ENCODE data around the gene PGAP2. TPM values are rescaled to one million over a fixed set of nuclear protein-coding genes. Genes with fewer than 3 reads are reported as not detected.

The PGAP2 gene
- total RNA-seq, 4 donors from 2014 or later = 5.1 to 7.4 (median 7.0) TPM

DNA sequence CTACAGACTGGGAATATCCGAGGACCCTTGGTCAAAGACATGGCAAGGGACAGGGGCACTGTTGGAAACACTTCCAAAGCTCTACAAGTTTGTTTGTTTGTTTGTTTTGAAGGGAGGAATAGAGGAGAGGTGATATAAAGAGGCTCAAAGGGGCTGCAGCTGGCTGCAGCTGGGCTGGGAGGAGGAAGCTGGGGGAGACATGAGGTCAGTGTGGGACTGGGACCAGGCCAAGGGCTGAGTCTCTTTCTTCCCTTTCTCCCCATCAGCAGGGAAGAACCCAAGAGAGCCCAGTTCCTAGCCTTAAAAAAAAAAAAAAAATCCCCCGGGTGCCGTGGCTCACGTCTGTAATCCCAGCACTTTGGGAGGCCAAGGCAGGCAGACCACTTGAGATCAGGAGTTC lies 27.4 kb downstream of the PGAP2 start:
- Histone ChIP-seq H3K4me3 (no peak overlapping the region), H3K27ac (replicated peaks in 1 of 4) (peak overlapping the region in 3 of 4 donors; percentile 2 to 48 (median 35)), H3K36me3 (peaks cover 0 to 22% (median under 1%) of the 10 kb centered on the region in 4 donors), H3K9me3 (no peaks in the 10 kb centered on the region), H3K4me1 (peaks cover 77 to 95% (median 91%) of the 10 kb centered on the region in 4 donors), H3K27me3 (no peaks in the 10 kb centered on the region)
- intact Hi-C loops (cut with DNase I) = loop anchor here (5.0 kb wide), 1 partner anchor 38 kb away; the partner anchor contains the start of gene NUP98
- 63% methylated on average over 4 of the region's 4 CpGs for WGBS
- no peak for TF ChIP-seq POLR2A (IDR thresholded peaks at IDR 0.05; ENCODE audit: low read depth)
- TF ChIP-seq EP300 (IDR thresholded peaks at IDR 0.05) = no peak
- no peak for TF ChIP-seq POLR2AphosphoS5 (IDR thresholded peaks at IDR 0.05)
- TF ChIP-seq CTCF (IDR thresholded peaks at IDR 0.05) = no peak
- DNase-seq (ENCODE audit: extremely low spot score) = no peak

DNA sequence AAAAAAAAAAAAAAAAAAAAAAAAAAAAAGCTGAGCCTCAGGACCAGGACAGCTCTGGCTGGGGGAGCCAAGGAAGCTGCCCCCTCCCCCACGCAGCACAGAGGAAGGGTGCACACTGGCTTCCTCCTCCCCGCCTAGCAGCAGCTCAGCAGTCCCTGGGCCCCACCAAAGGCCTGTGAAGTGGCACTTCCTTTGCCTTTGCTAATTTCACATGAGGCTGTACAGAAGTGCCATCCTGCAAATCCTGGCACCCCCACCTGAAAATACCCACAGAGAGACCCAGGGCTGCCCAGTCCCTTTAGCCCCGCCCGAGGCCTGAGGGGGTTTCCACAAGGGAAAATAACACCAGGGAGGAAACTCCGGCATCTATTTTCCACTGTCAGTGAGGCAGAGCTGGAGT lies 28.5 kb downstream of the PGAP2 start:
- Histone ChIP-seq H3K9me3 (no peaks in the 10 kb centered on the region), H3K4me1 (peaks cover 69 to 92% (median 84%) of the 10 kb centered on the region in 4 donors), H3K4me3 (peak overlapping the region in 1 of 4 donors; percentile 16), H3K36me3 (peaks cover 0 to 18% (median 0%) of the 10 kb centered on the region in 4 donors), H3K27me3 (no peaks in the 10 kb centered on the region), H3K27ac (replicated peaks in 1 of 4) (peak overlapping the region in 3 of 4 donors; percentile 29 to 50 (median 36))
- TF ChIP-seq POLR2A (IDR thresholded peaks at IDR 0.05; ENCODE audit: low read depth) (no peak), EP300 (IDR thresholded peaks at IDR 0.05) (no peak), CTCF (IDR thresholded peaks at IDR 0.05) (no peak), POLR2AphosphoS5 (IDR thresholded peaks at IDR 0.05) (no peak)
- 54% methylated on average over 3 of the region's 5 CpGs for WGBS
- no peak for DNase-seq (ENCODE audit: extremely low spot score)
- intact Hi-C loops (cut with DNase I) = loop anchor here (5.0 kb wide), 1 partner anchor 40 kb away; the partner anchor contains the start of gene NUP98

DNA sequence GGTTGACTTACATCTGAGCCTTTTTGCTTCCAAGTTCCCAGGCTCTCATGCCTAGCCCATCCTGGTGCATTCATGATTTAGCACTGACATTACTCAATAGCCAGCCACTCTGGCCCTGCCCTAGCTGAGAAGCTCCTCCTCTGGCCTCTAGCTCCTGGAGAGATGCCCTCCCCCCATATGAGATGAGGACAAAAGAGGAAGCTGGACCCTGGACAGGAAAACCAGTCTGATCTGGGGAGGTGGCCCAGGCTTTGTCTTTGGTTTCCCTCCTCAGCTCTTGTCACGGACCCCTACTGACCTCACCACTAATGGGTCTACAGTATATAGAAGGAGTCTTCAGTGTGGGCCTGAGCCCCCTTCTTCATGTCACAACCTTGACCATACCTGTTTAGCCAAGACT lies 29.4 kb downstream of the PGAP2 start:
- peak overlapping the region in 1 of 4 donors; percentile 16 for H3K4me3 ChIP-seq
- TF ChIP-seq POLR2A (IDR thresholded peaks at IDR 0.05; ENCODE audit: low read depth) (no peak), EP300 (IDR thresholded peaks at IDR 0.05) (no peak), POLR2AphosphoS5 (IDR thresholded peaks at IDR 0.05) (no peak), CTCF (IDR thresholded peaks at IDR 0.05) (no peak)
- no peaks in the 10 kb centered on the region for H3K9me3 ChIP-seq
- H3K4me1 ChIP-seq = peaks cover 63 to 85% (median 76%) of the 10 kb centered on the region in 4 donors
- intact Hi-C loops (cut with DNase I) = loop anchor here (5.0 kb wide), 1 partner anchor 40 kb away; the partner anchor contains the start of gene NUP98
- no peak for DNase-seq (ENCODE audit: extremely low spot score)
- H3K27me3 ChIP-seq = no peaks in the 10 kb centered on the region
- peak overlapping the region in 3 of 4 donors; percentile 34 to 97 (median 50) for H3K27ac ChIP-seq (replicated peaks in 1 of 4)
- WGBS = 63% methylated on average over 1 of the region's 1 CpG
- H3K36me3 ChIP-seq = peaks cover 0 to 13% (median 0%) of the 10 kb centered on the region in 4 donors

DNA sequence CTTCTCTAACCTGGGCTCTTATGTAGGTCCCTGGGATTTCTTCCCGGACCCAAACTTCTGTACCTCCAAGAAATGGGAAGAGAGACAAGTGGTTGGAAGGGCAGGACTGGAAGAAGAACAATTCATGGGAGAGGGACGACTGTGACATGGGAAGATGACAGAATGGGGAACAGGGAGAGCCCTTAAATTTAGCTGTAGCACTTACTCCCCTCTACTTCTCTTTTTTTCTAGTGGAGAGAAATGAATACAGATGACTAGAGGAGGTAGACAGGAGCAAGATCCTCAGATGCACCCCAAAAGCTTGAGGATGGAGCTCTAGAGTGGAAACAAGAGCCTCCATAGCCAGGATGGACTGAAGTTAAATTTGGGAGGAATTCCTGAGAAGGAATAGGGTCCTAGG lies 30.1 kb downstream of the PGAP2 start:
- peak overlapping the region in 3 of 4 donors; percentile 4 to 99 (median 92) for H3K4me3 ChIP-seq
- no peaks in the 10 kb centered on the region for H3K27me3 ChIP-seq
- peaks cover 56 to 78% (median 69%) of the 10 kb centered on the region in 4 donors for H3K4me1 ChIP-seq
- intact Hi-C loops (cut with DNase I) = loop anchor here (5.0 kb wide), 1 partner anchor 41 kb away; the partner anchor contains the start of gene NUP98
- TF ChIP-seq EP300 (IDR thresholded peaks at IDR 0.05) (no peak), POLR2A (IDR thresholded peaks at IDR 0.05; ENCODE audit: low read depth) (no peak), CTCF (IDR thresholded peaks at IDR 0.05) (no peak)
- no peak for DNase-seq (ENCODE audit: extremely low spot score)
- peaks cover 0 to 11% (median 0%) of the 10 kb centered on the region in 4 donors for H3K36me3 ChIP-seq
- H3K9me3 ChIP-seq = no peaks in the 10 kb centered on the region
- WGBS = 78% methylated on average over 2 of the region's 2 CpGs
- H3K27ac ChIP-seq (replicated peaks in 1 of 4) = peak overlapping the region in 3 of 4 donors; percentile 50 to 98 (median 97)

Measured in esophagus muscularis mucosa (tissue), 4 donors.